Gastroesophageal sphincter (tissue), 3 donors: ENCODE results near the gene WNT10A.

Source experiments
- EP300 ChIP-seq: sonication (generic); formaldehyde crosslinking; IDR thresholded peaks from one replicate; pipeline ENCODE4 v1.6.1; 2017; ENCODE audit warnings: antibody characterized with exemption, mild to moderate bottlenecking
- POLR2A ChIP-seq, 2 donors: fragments of 450-650 bp; IDR thresholded peaks; one replicate each; pipeline ENCODE4 v1.6.1; 2017; ENCODE audit warnings: antibody characterized with exemption in 2 of 2, mild to moderate bottlenecking in 2 of 2, moderate library complexity in 1 of 2
- TF ChIP-seq, protein P1 (sequence below), 4 experiments: fragments of 200-600 bp in 2 of 4; fragments of 450-650 bp in 2 of 4; sonication (generic) in 1 of 4; IDR thresholded peaks; one replicate each; pipeline ENCODE4 v1.5.1; 2017 to 2019; ENCODE audit warnings: antibody characterized with exemption in 4 of 4, mild to moderate bottlenecking in 2 of 4, moderate library complexity in 2 of 4

- TF ChIP-seq, protein P1, sequence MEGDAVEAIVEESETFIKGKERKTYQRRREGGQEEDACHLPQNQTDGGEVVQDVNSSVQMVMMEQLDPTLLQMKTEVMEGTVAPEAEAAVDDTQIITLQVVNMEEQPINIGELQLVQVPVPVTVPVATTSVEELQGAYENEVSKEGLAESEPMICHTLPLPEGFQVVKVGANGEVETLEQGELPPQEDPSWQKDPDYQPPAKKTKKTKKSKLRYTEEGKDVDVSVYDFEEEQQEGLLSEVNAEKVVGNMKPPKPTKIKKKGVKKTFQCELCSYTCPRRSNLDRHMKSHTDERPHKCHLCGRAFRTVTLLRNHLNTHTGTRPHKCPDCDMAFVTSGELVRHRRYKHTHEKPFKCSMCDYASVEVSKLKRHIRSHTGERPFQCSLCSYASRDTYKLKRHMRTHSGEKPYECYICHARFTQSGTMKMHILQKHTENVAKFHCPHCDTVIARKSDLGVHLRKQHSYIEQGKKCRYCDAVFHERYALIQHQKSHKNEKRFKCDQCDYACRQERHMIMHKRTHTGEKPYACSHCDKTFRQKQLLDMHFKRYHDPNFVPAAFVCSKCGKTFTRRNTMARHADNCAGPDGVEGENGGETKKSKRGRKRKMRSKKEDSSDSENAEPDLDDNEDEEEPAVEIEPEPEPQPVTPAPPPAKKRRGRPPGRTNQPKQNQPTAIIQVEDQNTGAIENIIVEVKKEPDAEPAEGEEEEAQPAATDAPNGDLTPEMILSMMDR (IDR thresholded peaks at IDR 0.05), result no peak
- TF ChIP-seq POLR2A (IDR thresholded peaks at IDR 0.05), result no peak
- no peak for TF ChIP-seq EP300
Observed at GRCh38 chr2:218855305-218856166, 25.1 kb upstream of the WNT10A start.
